ENCODE data around the gene CABLES2.

The CABLES2 gene

GRCh38 chr20:62415354-62416111 lies 8.4 kb upstream of the CABLES2 start:
- no peak overlapping the region for H3K4me2 ChIP-seq (ENCODE audit: low read length)
- H3K4me3 ChIP-seq (ENCODE audit: low read length) = no peak overlapping the region
- no peaks in the 10 kb centered on the region for H3K36me3 ChIP-seq (ENCODE audit: insufficient read depth, low read length)
- no peaks in the 10 kb centered on the region for H3K4me1 ChIP-seq (ENCODE audit: control insufficient read depth, insufficient read depth, low read length)
- H3K27me3 ChIP-seq (ENCODE audit: control insufficient read depth, insufficient read depth, low read length) = peaks cover 19% of the 10 kb centered on the region
- no peak overlapping the region for H3K9ac ChIP-seq (ENCODE audit: low read depth, low read length)
- H3K9me3 ChIP-seq (replicated peaks; ENCODE audit: low read length) = no peaks in the 10 kb centered on the region

- Histone ChIP-seq H3K9me3 (replicated peaks; ENCODE audit: low read length) (no peaks in the 10 kb centered on the region), H3K4me1 (ENCODE audit: control insufficient read depth, insufficient read depth, low read length) (no peaks in the 10 kb centered on the region), H3K4me3 (ENCODE audit: low read length) (no peak overlapping the region), H3K27me3 (ENCODE audit: control insufficient read depth, insufficient read depth, low read length) (peaks cover 20% of the 10 kb centered on the region), H3K4me2 (ENCODE audit: low read length) (no peak overlapping the region), H3K9ac (ENCODE audit: low read depth, low read length) (no peak overlapping the region), H3K36me3 (ENCODE audit: insufficient read depth, low read length) (no peaks in the 10 kb centered on the region)
These were observed 6.9 kb upstream of the CABLES2 start for GRCh38 chr20:62413896-62414481.

- H3K27me3 ChIP-seq (ENCODE audit: control insufficient read depth, insufficient read depth, low read length) = peaks cover 24% of the 10 kb centered on the region
- H3K36me3 ChIP-seq (ENCODE audit: insufficient read depth, low read length) = no peaks in the 10 kb centered on the region
- no peak overlapping the region for H3K9ac ChIP-seq (ENCODE audit: low read depth, low read length)
- H3K9me3 ChIP-seq (replicated peaks; ENCODE audit: low read length) = no peaks in the 10 kb centered on the region
- no peaks in the 10 kb centered on the region for H3K4me1 ChIP-seq (ENCODE audit: control insufficient read depth, insufficient read depth, low read length)
- no peak overlapping the region for H3K4me2 ChIP-seq (ENCODE audit: low read length)
- H3K4me3 ChIP-seq (ENCODE audit: low read length) = no peak overlapping the region
These were observed 6.0 kb upstream of the CABLES2 start for GRCh38 chr20:62413025-62413570.

- H3K4me1 ChIP-seq (ENCODE audit: control insufficient read depth, insufficient read depth, low read length) = no peaks in the 10 kb centered on the region
- H3K9ac ChIP-seq (ENCODE audit: low read depth, low read length) = no peak overlapping the region
- H3K4me3 ChIP-seq (ENCODE audit: low read length) = no peak overlapping the region
- no peak overlapping the region for H3K4me2 ChIP-seq (ENCODE audit: low read length)
- no peaks in the 10 kb centered on the region for H3K9me3 ChIP-seq (replicated peaks; ENCODE audit: low read length)
- peaks cover 24% of the 10 kb centered on the region for H3K27me3 ChIP-seq (ENCODE audit: control insufficient read depth, insufficient read depth, low read length)
- no peaks in the 10 kb centered on the region for H3K36me3 ChIP-seq (ENCODE audit: insufficient read depth, low read length)
These were observed 5.3 kb upstream of the CABLES2 start for GRCh38 chr20:62412194-62413024.

- H3K27me3 ChIP-seq (ENCODE audit: control insufficient read depth, insufficient read depth, low read length) = peaks cover 17% of the 10 kb centered on the region
- H3K9me3 ChIP-seq (replicated peaks; ENCODE audit: low read length) = no peaks in the 10 kb centered on the region
- H3K4me3 ChIP-seq (ENCODE audit: low read length) = no peak overlapping the region
- no peaks in the 10 kb centered on the region for H3K36me3 ChIP-seq (ENCODE audit: insufficient read depth, low read length)
- no peak overlapping the region for H3K4me2 ChIP-seq (ENCODE audit: low read length)
- peaks cover under 1% of the 10 kb centered on the region for H3K4me1 ChIP-seq (ENCODE audit: control insufficient read depth, insufficient read depth, low read length)
- no peak overlapping the region for H3K9ac ChIP-seq (ENCODE audit: low read depth, low read length)
These were observed 4.6 kb upstream of the CABLES2 start for GRCh38 chr20:62411479-62412193.

- Histone ChIP-seq H3K4me3 (ENCODE audit: low read length) (no peak overlapping the region), H3K9me3 (replicated peaks; ENCODE audit: low read length) (no peaks in the 10 kb centered on the region), H3K36me3 (ENCODE audit: insufficient read depth, low read length) (no peaks in the 10 kb centered on the region), H3K4me1 (ENCODE audit: control insufficient read depth, insufficient read depth, low read length) (peaks cover 7% of the 10 kb centered on the region), H3K4me2 (ENCODE audit: low read length) (no peak overlapping the region), H3K27me3 (ENCODE audit: control insufficient read depth, insufficient read depth, low read length) (peaks cover 17% of the 10 kb centered on the region), H3K9ac (ENCODE audit: low read depth, low read length) (no peak overlapping the region)
These were observed 3.8 kb upstream of the CABLES2 start for GRCh38 chr20:62410746-62411478.

- Histone ChIP-seq H3K4me1 (ENCODE audit: control insufficient read depth, insufficient read depth, low read length) (peaks cover 12% of the 10 kb centered on the region), H3K36me3 (ENCODE audit: insufficient read depth, low read length) (no peaks in the 10 kb centered on the region), H3K4me2 (ENCODE audit: low read length) (no peak overlapping the region), H3K27me3 (ENCODE audit: control insufficient read depth, insufficient read depth, low read length) (peaks cover 17% of the 10 kb centered on the region), H3K4me3 (ENCODE audit: low read length) (no peak overlapping the region), H3K9ac (ENCODE audit: low read depth, low read length) (no peak overlapping the region), H3K9me3 (replicated peaks; ENCODE audit: low read length) (no peaks in the 10 kb centered on the region)
These were observed 3.1 kb upstream of the CABLES2 start for GRCh38 chr20:62409931-62410745.

- H3K9ac ChIP-seq (ENCODE audit: low read depth, low read length) = no peak overlapping the region
- H3K27me3 ChIP-seq (ENCODE audit: control insufficient read depth, insufficient read depth, low read length) = peaks cover 13% of the 10 kb centered on the region
- H3K4me2 ChIP-seq (ENCODE audit: low read length) = no peak overlapping the region
- no peaks in the 10 kb centered on the region for H3K9me3 ChIP-seq (replicated peaks; ENCODE audit: low read length)
- H3K4me3 ChIP-seq (ENCODE audit: low read length) = no peak overlapping the region
- H3K36me3 ChIP-seq (ENCODE audit: insufficient read depth, low read length) = no peaks in the 10 kb centered on the region
- H3K4me1 ChIP-seq (ENCODE audit: control insufficient read depth, insufficient read depth, low read length) = peaks cover 12% of the 10 kb centered on the region
These were observed 2.2 kb upstream of the CABLES2 start for GRCh38 chr20:62409086-62409853.

- Histone ChIP-seq H3K4me1 (ENCODE audit: control insufficient read depth, insufficient read depth, low read length) (peaks cover 12% of the 10 kb centered on the region), H3K4me2 (ENCODE audit: low read length) (no peak overlapping the region), H3K4me3 (ENCODE audit: low read length) (no peak overlapping the region), H3K27me3 (ENCODE audit: control insufficient read depth, insufficient read depth, low read length) (peaks cover 13% of the 10 kb centered on the region), H3K36me3 (ENCODE audit: insufficient read depth, low read length) (no peaks in the 10 kb centered on the region), H3K9ac (ENCODE audit: low read depth, low read length) (no peak overlapping the region), H3K9me3 (replicated peaks; ENCODE audit: low read length) (no peaks in the 10 kb centered on the region)
These were observed 1.6 kb upstream of the CABLES2 start for GRCh38 chr20:62408640-62409039.
